ENCODE data around the gene DFFA.
"Not testable (repeated sequence)": the region's sequence is repeated elsewhere in the genome, so short reads cannot be mapped to it uniquely, and the experiment has no call there.

The DFFA gene

GRCh38 chr1:10419351-10419750, 53.0 kb downstream of the DFFA start:
- H3K4me3 ChIP-seq (ENCODE audit: low read depth, low read length) = no peak overlapping the region
- no peak for TF ChIP-seq CTCF (IDR thresholded peaks at IDR 0.05; ENCODE audit: low read depth, low read length, missing control alignments)
- DNase-seq (ENCODE audit: low read depth) = no peak

- not testable (repeated sequence) for DNase-seq (ENCODE audit: low read depth); H3K4me3 ChIP-seq (ENCODE audit: low read depth, low read length)
These were observed 53.6 kb downstream of the DFFA start for GRCh38 chr1:10418741-10419140.

GRCh38 chr1:10415967-10416366, 56.4 kb downstream of the DFFA start:
- DNase-seq (ENCODE audit: low read depth); H3K4me3 ChIP-seq (ENCODE audit: low read depth, low read length): not testable (repeated sequence)

- no peak for DNase-seq (ENCODE audit: low read depth)
- H3K4me3 ChIP-seq (ENCODE audit: low read depth, low read length) = no peak overlapping the region
- TF ChIP-seq CTCF (IDR thresholded peaks at IDR 0.05; ENCODE audit: low read depth, low read length, missing control alignments) = no peak
These were observed 57.0 kb downstream of the DFFA start for GRCh38 chr1:10415211-10415930.

- H3K4me3 ChIP-seq (ENCODE audit: low read depth, low read length) = no peak overlapping the region
- TF ChIP-seq CTCF (IDR thresholded peaks at IDR 0.05; ENCODE audit: low read depth, low read length, missing control alignments) = no peak
- no peak for DNase-seq (ENCODE audit: low read depth)
These were observed 65.1 kb downstream of the DFFA start for GRCh38 chr1:10407201-10407600.
